Stimulated activated CD8-positive, alpha-beta memory T cell treated with anti-CD3 and anti-CD28 coated beads, Interleukin-2, amount 100 ng/mL, for 48 hours (primary cell): ENCODE results near the gene SYNGR4.
A peak's percentile ranks its signal among the peaks of the same experiment; 100 is the strongest.

Source experiments
- DNase-seq, 2 donors: peaks; one replicate each; pipeline ENCODE4 v3.0.0-alpha.2; 2020; ENCODE audit warnings: low read depth in 2 of 2

The SYNGR4 gene

DNA sequence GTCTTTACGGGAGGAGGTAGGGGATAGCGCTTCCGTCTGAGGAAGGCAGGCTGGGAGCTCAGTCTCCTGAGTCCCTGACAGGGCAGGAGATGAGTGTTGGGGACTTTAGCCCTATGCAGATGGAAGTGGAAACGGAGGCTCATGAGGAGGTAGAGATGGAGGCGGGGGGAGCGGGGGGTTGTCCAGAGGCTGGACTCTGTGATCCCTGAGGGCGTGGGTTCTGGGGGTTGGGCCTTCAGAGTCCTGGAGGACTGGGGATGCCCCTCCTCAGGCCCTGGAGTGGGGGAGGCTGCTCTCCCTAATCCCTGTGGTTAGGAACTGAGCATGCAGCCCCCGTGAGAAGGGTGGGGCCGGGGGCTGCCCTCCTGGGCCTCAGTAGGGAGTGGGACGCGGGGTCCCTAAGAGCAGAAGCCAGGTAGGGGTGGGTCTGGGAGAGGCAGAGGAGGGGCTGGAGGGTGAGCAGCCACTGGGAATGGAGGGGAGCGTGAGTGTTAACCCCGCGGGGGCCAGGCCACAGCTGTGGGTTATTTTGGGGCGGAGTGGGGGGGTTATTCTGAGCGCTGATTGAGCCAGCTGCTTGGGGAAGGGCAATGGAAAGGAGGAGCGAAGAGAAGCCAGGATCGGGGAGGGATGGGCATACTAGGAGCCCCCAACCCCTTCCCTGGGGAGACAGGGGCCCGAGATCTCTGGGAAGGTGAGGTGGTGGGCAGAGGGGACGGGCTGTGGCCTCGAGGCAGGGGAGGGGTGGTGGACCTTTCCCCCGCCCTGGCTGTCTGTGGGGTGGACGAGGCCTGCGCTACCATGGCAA is 32.1 kb downstream of the SYNGR4 start:
- DNase-seq = no peak

- DNase-seq = no peak
These were observed 32.6 kb downstream of the SYNGR4 start for GRCh38 chr19:48396824-48397176.

GRCh38 chr19:48397263-48398101 is 33.3 kb downstream of the SYNGR4 start:
- no peak for DNase-seq

- DNase-seq = no peak
These were observed 33.9 kb downstream of the SYNGR4 start for GRCh38 chr19:48398102-48398374.

GRCh38 chr19:48398375-48399235 is 34.4 kb downstream of the SYNGR4 start:
- DNase-seq = peak; percentile 73 to 86

DNA sequence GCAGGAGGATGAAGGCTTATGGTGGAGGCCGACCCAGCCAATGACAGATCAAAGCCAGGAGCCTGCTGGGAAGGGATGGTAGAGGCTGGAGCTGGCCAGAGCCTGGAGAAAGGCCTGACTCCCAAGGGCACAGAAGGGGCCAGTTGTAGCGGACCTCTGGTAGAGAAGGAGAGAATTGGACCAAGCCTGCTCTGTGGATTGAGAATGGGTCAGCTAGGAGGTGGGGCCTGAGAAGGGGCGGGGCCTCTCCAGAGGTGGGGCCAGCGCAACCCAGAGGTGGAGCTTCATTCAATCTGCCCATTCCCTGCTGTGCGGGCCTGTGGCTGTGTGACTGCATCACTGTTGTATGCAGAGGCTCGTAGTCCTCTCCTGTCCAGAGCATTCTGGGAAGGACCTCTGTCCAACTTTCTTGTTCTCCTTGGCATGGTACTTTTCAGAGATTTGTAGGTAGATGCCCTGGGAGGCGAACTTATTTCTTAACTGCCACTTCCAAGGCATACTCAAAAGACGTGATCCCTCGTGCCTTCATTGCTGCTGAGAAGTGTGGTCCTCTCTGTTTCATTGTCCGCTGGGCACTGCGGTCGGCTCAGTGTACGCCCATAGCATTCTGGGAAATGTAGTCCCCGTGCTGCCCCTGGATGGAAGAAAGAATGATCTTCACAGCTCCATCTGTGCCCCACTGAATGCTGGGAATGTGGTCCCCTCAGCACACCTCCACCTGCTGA is 36.0 kb downstream of the SYNGR4 start:
- DNase-seq = no peak

- no peak for DNase-seq
These were observed 37.1 kb downstream of the SYNGR4 start for GRCh38 chr19:48401287-48401686.

GRCh38 chr19:48403606-48404005 is 39.4 kb downstream of the SYNGR4 start:
- no peak for DNase-seq

GRCh38 chr19:48405010-48405659 is 41.0 kb downstream of the SYNGR4 start:
- no peak for DNase-seq

DNA sequence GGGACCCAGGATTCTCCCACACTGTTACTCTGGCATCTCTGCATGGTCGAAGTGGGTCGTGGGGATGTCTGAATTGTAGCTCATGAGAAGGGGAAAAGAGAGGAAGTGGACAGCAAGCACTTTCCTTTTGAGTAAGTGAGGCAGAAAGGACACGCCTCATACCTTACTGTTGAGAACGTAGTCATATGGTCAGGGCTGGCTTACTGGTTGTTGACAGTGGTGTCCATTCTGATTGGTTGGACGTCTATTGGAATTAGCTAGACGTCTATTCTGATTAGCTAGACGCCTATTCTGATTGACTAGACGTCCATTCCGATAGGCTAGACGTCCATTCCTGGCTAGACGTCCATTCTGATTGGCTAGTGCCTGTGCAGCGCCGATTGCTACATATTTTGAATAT is 41.7 kb downstream of the SYNGR4 start:
- DNase-seq = no peak

DNA sequence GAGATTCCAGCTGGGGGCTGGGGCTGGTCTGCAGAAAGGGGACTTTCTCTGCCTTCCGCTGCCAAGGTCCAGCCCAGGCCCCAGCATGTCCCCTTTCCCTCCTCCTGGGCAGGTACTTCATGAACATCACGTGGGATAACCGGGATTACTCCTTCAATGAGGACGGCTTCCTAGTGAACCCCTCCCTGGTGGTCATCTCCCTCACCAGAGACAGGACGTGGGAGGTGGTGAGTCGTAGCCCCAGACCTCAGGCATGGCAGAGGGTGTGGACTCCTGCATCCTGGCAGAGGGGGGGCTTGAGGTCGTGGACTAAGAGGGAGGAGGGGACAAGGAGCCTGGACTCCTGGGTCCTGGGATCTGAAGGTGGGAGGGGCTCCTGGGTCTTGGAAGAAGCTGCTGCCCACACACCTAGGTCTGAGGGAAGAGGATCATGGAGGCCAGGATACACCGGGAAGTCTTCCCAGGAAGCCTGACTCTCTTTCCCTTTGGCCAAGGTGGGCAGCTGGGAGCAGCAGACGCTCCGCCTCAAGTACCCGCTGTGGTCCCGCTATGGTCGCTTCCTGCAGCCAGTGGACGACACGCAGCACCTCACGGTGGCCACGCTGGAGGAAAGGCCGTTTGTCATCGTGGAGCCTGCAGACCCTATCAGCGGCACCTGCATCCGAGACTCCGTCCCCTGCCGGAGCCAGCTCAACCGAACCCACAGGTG is 49.9 kb downstream of the SYNGR4 start:
- no peak for DNase-seq

DNA sequence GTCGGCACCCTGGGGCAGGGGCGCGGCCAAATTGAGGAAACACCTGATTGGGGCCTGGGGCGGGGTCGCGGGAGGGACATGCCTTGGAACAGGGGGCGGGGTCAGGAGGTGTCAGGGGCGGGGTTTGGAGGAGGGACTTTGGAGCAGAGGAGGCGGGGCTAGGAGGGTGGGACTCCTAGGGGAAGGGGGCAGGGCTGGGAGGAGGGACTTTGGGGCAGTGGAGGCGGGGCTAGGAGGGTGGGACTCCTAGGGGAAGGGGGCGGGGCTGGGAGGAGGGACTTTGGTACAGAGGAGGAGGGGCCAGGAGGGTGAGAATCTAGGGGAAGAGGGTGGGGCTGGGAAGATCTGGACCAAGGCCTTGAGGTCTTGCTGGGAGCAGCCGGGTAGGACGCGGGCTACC is 51.2 kb downstream of the SYNGR4 start:
- DNase-seq = peak; percentile 57 to 80

GRCh38 chr19:48415806-48416221 is 51.6 kb downstream of the SYNGR4 start:
- no peak for DNase-seq

GRCh38 chr19:48417421-48417820 is 53.3 kb downstream of the SYNGR4 start:
- no peak for DNase-seq

DNA sequence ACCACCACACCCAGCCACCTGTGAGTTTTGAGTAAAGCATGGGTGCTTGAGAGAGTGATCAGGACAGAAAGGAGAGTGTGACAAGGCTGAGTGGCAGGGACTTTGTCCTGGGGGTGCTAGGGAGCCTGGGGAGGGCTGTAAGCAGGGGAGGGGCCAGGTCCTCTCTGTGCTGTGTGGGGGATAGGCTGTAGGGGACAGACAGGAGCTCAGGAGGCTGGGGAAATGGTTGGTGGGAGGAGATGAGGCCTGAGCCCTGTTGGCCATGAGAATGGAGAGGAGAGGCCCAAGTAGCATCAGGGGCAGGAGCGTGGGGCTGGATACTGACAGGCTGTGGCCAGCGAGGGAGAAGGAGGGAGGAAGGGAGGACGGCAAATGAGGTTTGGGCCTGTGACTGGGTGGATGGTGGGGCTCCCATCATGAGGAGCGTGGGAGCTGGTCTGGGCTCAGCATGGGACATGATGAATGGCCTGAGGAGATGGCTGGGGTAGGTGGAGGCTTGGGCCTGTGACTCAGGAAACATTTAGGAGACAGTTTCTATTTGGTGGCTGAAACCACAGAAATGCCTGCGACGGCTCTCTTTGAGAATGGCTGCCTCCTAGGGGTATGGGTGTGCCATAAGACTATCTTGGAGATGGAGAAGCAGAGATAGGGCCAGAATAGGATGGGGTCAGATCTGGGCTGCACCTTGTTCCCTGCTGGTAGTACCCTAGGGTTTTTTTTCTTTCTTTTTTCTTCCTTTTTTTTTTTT is 54.3 kb downstream of the SYNGR4 start:
- DNase-seq = no peak

DNA sequence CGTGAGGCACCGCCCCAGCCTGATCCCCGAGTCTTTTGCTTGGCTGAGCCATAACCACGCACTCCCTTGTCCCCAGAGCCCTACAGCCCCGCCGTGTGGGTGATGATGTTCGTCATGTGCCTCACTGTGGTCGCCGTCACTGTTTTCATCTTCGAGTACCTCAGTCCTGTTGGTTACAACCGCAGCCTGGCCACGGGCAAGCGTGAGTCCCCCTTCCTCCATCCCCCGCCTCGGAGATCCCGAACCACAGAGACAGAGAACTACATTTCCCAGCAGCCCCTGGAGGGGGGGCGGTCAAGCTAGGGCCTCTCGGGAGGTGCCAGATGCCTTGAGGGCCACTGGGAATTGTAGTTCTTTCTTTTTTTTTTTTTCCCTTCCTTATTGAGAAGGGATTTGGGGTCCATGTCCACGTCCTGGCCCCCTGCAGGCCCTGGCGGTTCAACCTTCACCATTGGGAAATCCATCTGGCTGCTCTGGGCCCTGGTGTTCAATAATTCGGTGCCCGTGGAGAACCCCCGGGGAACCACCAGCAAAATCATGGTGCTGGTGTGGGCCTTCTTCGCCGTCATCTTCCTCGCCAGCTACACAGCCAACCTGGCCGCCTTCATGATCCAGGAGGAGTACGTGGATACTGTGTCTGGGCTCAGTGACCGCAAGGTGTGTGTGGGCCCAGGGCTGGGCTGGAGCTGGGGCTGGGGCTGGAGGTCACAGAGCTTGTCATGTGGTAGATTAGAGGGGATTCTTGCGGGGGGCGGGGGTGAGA is 55.2 kb downstream of the SYNGR4 start:
- peak; percentile 71 to 74 for DNase-seq

- no peak for DNase-seq
These were observed 57.4 kb downstream of the SYNGR4 start for GRCh38 chr19:48421548-48421947.

DNA sequence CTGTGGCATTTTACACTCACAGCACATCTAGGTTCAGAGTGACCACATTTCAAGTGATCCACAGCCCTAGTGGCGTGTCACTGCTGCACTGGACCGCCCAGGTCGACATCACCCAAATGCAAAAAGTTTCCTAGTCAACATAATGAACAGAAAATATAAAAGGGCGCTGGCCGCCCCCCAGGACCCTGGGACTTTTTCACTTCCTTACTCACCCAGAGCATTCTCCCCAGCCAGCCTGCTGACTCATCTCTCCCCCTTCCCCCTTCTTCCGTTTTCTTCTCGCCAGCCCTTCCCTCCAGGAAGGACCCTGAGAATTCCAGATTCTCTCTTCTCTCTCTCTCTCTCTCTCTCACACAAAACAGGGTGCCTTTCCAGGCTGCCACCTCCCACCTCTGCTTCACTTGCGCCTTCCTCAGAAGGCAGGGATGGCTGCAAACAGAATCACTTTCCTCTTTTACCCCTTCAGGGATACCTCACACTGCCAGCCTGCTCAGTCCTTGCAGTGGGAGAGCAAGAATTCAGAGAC is 60.6 kb downstream of the SYNGR4 start:
- no peak for DNase-seq
